ENCODE measurements around the gene PSAPL1.

Gene PSAPL1

DNA sequence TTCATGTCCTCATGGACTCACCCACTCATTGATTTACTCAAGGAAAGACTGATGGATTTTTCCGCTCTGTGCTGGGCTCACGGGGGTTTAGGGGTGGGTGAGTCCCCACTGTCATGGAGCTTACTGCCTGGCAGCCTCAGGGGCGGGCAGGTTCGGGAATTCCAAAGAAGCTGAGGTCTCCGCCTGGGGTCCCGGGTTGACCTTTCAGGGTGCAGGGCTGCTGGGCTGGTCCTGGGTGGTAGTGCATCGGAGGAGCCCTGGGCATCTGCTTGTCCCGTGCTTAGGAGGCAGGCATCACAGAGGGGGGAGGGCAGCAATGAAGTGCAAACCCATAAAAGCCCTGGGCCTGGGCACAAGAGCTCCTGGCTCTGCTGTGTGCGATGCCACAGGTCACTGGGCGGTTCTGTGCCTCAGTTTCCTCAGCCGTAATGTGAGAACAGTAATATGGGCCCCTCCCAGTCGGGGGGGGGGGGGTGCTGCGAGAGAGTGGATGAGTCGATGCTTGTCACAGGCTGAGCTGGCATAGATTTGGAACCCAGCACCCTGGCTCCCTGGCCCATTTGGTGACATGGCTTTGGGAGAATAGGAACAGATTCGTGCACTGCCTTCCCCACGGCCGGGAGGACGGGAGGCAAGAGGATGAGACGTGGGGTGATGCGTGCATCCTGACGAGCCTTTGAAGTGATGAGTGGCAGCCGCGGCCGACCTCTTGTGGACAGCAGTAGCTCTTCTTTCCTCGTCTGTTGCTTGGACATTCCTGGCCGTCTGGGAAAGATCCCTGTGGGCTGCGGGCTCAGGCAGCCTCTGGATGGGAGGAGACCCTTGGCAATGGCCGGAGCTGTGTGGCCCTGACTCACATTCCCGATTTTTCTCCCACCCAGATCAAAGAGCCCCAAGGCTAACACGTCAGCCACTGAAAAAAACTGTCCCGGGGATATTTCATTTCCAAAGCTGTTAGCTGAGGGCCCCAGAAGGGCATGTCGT, 42.0 kb downstream of the PSAPL1 start:
- DNase-seq (ENCODE audit: low read depth): peak; percentile 49
- no peak overlapping the region for H3K4me3 ChIP-seq (ENCODE audit: low read depth, low read length)
- TF ChIP-seq, protein P1, sequence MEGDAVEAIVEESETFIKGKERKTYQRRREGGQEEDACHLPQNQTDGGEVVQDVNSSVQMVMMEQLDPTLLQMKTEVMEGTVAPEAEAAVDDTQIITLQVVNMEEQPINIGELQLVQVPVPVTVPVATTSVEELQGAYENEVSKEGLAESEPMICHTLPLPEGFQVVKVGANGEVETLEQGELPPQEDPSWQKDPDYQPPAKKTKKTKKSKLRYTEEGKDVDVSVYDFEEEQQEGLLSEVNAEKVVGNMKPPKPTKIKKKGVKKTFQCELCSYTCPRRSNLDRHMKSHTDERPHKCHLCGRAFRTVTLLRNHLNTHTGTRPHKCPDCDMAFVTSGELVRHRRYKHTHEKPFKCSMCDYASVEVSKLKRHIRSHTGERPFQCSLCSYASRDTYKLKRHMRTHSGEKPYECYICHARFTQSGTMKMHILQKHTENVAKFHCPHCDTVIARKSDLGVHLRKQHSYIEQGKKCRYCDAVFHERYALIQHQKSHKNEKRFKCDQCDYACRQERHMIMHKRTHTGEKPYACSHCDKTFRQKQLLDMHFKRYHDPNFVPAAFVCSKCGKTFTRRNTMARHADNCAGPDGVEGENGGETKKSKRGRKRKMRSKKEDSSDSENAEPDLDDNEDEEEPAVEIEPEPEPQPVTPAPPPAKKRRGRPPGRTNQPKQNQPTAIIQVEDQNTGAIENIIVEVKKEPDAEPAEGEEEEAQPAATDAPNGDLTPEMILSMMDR (conservative IDR thresholded peaks at IDR 0.05; ENCODE audit: low read depth, low read length): peak; percentile 56

DNA sequence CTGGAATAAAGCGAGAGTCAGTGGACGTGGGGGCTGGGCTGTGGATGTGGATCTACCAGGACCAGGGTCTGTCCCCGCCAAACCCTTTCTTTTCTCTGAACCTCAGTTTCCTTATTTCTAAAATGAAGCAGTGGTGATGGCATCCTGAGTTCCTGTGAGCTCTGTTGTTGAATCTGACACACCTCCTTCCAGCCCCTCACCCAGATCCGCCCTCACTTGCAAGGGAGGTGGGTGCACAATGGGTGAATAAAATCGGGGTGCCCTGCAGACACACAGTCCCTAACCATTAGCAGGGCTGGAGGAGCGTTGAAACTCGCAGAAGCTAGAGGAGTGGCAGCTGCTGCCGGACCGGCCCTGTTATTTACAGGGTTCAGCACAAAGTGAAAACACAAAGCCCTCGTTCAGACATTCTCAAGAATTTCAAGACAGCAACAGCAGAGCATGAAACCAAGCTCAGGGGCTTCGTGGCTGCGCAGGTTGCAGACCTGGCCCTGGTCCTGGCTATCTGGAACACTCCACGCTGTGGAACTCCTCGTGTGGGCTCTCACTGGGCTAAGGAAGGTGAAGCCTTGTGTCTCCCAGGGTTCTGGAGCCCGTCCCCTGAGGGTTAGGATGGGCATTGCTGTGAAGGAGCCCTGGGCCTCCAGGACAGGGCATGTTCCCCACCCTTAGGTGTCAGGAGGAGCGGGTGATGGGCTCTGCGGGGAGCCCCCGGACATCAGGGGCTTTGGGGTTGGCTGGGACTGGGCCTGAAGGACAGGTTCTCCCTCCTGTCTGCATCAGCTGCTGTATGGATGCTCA, 42.9 kb downstream of the PSAPL1 start:
- no peak for DNase-seq (ENCODE audit: low read depth)
- no peak overlapping the region for H3K4me3 ChIP-seq (ENCODE audit: low read depth, low read length)
- TF ChIP-seq, protein P1 (conservative IDR thresholded peaks at IDR 0.05; ENCODE audit: low read depth, low read length): no peak

DNA sequence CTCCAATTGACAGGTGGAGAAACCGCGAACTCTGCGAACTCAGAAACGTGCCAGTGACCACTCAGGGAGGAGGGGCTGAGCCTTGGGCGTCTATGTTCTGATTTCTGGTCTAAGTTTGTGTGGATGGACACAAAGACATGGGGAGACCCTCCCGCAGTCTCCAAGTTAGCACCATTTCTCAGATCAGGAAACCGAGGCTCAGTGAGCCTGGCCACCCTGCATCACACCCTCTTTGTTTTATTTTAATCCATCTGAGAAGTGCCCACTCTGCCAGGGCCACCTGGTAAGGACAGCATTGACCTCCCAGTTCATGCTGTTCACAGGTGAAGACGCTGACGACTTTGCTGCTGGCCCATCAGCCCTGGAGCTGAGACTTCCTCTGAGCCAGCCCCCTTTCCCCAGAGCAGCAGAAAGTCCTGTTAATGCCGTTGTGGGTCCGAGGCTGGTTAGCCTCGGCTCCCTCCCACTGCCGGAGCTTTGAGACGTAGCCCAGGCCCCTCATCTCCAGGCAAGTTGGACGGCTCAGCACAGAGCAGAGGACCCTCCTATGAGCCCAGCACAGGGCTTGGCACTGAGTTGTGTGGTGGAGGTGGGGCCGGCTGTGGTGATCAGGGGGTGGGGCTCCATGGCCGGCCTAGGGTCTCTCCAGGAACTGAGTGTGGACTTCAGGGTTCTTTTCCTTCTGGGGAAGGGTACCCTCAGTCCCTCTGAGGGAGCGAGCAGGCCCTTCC, 43.7 kb downstream of the PSAPL1 start:
- no peak overlapping the region for H3K4me3 ChIP-seq (ENCODE audit: low read depth, low read length)
- DNase-seq (ENCODE audit: low read depth): no peak
- TF ChIP-seq, protein P1 (conservative IDR thresholded peaks at IDR 0.05; ENCODE audit: low read depth, low read length): no peak

DNA sequence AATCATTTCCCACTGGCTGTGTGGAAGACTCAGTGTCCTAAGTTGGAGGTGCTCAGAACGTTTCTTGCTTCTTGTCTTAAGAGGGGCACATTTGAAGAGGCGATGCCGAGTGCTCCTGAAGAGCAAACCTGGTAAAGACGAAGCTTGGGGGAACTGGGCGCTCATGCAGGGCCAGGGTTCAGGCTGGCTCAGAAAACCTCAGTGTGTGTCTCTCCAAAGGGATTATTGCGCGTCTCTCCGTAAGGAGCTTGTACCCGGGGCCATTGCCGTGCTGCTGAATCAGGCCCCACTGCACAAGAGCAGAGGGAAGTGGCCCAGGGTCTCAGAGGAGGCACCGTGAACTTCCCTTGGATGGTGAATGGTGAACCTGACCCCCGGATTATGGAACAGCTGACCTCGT, 44.4 kb downstream of the PSAPL1 start:
- DNase-seq (ENCODE audit: low read depth): no peak
- H3K4me3 ChIP-seq (ENCODE audit: low read depth, low read length): no peak overlapping the region
- TF ChIP-seq, protein P1 (conservative IDR thresholded peaks at IDR 0.05; ENCODE audit: low read depth, low read length): no peak

DNA sequence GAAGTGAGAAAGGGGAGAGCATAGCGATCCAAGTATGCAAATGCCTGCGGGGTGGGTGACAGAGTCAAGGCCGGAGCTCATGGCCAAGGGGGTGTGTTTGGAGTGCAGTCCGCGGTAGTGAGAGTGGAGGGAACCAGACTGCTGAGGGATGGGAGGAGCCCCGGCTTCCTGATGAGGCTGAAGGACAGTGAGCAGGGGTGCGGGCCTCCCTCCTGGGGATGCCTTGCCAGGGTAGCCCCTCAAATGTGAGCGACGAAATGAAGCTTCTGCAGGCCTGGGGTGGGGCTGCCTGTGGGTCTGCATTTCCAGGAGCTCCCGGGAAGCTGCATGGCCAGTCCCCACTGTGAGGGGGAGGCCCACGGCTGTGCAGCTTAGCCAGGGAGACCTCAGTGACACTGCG, 45.0 kb downstream of the PSAPL1 start:
- no peak for DNase-seq (ENCODE audit: low read depth)
- TF ChIP-seq, protein P1 (conservative IDR thresholded peaks at IDR 0.05; ENCODE audit: low read depth, low read length): no peak
- no peak overlapping the region for H3K4me3 ChIP-seq (ENCODE audit: low read depth, low read length)

DNA sequence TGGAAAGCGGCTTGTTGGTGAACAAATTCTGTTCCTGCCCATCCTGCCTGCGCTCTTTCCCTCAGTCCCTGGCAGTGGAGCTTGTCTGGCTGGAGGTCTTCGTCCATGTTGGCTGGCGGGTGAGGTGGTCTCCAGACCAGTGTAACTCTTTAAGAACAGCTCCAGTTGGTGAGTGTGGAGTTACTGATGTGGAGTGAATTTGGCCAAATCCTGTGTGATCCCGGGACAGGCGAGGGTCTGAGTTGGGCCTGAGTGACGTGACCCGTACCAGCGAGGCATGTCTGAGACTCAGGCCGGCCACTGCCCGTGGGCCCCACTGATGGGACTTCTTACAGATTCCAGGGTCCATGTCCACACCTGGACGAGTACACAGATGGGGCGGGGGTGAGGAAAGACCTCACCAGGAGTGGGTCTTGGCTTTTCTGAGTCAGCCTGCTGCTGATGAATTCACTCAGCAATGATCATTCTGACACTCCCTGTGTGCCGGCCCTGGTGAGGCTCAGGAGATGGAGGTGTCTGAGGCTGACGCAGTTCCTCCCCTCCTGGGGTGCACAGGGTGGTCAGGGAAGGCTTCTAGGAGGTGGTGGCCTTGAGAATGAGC, 45.5 kb downstream of the PSAPL1 start:
- TF ChIP-seq, protein P1 (conservative IDR thresholded peaks at IDR 0.05; ENCODE audit: low read depth, low read length): no peak
- no peak for DNase-seq (ENCODE audit: low read depth)
- no peak overlapping the region for H3K4me3 ChIP-seq (ENCODE audit: low read depth, low read length)

Measured in choroid plexus epithelial cell (primary cell).